Stimulated activated CD4-positive, alpha-beta T cell treated with anti-CD3 and anti-CD28 coated beads, Interleukin-15, amount 100 ng/mL, for 48 hours (primary cell): ENCODE results near the gene PADI3.
"Not testable (repeated sequence)": the region's sequence is repeated elsewhere in the genome, so short reads cannot be mapped to it uniquely, and the experiment has no call there.

ENCODE experiments used
- DNase-seq, 2 donors: peaks; one replicate each; pipeline ENCODE4 v3.0.0-alpha.2; 2020; ENCODE audit warnings: low read depth in 2 of 2

The PADI3 gene

GRCh38 chr1:17301767-17302166, 52.9 kb downstream of the PADI3 start:
- no peak for DNase-seq

- DNase-seq, result no peak
Observed at GRCh38 chr1:17304151-17304825, 55.4 kb downstream of the PADI3 start.

- DNase-seq, result no peak
Observed at GRCh38 chr1:17304826-17305175, 55.9 kb downstream of the PADI3 start.

DNA sequence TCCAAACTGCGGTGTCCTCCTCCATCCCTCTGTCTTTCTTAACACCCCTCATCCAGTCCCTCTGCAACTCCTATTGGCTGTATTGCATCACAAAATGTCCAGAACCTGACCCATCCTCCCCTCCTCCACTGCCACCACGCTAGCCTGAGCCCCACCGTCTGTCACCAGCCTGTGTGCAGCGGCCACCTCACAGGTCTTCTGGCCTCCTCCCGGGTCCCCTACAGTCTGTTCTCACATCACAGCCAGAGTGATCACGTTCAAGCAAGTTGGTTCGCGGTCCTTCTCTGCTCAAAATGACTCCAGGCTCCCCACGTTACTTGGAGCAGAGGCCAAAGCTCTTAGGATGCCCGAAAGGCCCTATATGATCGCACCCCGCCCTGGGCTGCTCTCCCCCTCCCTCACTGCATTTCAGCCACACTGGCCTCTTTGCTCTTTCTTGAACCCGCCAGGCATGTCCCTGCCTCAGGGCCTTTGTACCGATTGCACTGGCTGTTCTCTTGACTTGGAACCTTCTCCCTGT, 56.7 kb downstream of the PADI3 start:
- DNase-seq, result no peak

GRCh38 chr1:17306407-17306806, 57.5 kb downstream of the PADI3 start:
- no peak for DNase-seq

GRCh38 chr1:17306921-17307320, 58.0 kb downstream of the PADI3 start:
- no peak for DNase-seq

DNA sequence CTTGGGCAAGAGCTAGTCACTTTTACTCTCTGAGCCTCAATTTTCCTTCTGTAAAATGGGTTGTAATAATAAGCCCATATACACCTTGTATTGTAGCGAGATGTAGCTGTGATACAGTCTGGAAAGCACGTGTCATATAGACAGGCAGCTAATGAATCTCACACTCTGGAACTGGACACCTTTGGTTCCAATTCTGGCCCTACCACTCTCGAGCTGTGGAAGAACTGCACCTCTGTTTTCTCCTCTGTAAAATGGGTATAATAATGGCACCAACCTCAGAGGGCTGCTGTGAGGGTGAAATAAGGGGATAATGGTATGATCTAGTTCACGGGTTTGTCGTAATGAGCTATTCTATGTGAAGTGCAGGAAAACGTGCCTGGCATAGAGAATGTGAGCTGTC, 58.4 kb downstream of the PADI3 start:
- no peak for DNase-seq

GRCh38 chr1:17307946-17308345, 59.0 kb downstream of the PADI3 start, which contains the start of gene PADI4:
TSS of gene PADI4 (plus strand) at chr1:17308197. CDS start at chr1:17308223, 26 bp downstream.
- DNase-seq, result no peak

- DNase-seq, result no peak
Observed at GRCh38 chr1:17308593-17308992, 59.7 kb downstream of the PADI3 start.

DNA sequence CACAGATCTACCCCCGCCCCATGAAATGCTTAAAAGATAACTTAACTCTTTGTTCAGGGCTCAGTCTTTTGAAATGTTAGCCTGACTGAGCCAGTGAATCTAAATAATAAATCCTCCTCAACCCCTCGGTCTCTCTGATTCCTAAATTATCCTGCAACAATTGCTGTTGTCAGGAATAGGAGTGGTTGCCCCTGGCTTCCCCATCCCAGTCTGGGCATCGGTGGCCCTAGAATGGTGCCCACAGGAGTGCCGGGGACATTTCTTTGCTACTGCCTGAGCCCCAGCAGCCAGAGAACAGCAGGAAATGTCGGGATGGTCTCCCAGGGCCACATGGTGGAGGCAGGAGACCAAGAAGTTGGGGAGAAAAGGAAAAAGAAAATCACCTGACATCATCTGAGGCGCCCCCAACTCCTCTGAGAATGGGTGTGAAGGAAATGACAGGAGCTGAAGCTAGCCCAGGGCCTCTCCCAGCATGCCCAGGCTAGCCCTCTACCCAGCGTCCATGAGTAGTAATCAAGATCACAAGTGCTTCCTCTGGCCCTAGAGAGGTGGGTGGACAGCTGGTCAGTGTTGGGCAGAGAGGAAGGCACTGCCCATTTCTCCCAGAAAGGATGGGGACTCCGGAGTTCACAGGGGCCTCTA, 60.6 kb downstream of the PADI3 start:
- no peak for DNase-seq

DNA sequence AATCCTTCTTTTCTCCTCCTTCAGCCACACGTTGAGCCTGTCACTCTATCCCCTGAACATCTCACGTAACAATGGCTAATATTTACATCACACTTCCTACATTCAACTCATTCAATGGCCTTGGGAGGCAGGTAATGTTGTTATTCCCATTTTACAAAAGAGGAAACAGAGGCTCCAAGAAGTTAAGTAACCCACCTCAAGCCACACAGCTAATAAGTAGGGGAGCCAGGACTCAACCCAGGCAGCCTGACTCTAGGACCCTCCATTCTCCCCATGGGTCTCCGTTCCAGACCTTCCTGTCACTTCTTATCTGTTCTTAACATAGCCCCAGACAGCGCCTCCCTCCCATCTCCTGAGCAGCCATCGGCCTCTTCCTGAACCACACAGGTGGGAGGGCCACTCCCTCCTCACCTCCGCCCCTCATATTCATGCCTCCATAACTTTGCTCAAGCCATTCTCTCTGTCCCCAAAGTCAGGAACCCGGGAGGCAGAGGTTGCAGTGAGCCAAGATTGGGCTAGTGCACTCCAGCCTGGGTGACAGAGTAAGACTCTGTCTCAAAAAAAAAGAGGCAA, 61.3 kb downstream of the PADI3 start:
- no peak for DNase-seq

- DNase-seq, result no peak
Observed at GRCh38 chr1:17313530-17314309, 64.8 kb downstream of the PADI3 start.

- no peak for DNase-seq
Observed at GRCh38 chr1:17314491-17314971, 65.6 kb downstream of the PADI3 start.

GRCh38 chr1:17315542-17316130, 66.7 kb downstream of the PADI3 start:
- DNase-seq, result no peak

GRCh38 chr1:17316704-17317103, 67.8 kb downstream of the PADI3 start:
- DNase-seq, result no peak

- no peak for DNase-seq
Observed at GRCh38 chr1:17318262-17318661, 69.4 kb downstream of the PADI3 start.

DNA sequence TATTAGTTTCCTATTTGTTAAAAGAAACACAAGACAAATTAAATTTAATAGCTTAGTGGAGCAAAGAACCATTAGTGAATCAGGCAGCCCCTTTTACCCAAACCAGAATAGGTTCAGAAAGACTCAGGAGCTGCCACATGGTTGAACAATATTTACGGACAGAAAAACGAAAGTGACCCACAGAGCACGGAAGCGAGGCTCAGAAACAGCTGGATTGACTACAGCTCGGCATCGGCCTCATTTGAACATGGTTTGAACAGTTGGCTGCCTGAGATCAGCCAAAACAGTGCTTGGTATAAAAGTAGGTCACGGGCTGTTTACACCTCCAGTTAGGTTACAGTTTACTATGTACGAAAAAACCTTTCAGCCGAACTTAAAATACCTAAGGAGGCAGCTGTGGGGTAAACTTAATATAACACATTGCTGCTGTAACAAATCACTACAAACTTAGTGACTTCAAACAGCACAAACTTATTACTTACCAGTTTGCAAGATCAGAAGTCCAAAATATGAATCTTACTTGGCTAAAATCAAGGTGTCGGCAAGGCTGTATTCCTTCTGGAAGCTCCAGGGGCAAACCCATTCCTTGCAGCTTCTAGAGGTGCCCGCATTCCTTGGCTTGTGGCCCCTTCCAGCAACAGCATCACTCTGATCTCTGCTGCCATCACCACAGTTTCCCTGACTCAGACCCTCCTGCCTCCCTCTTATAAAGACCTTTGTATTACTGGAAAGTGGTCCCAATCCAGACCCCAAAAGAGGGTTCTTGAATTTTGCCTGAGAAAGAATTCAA, 70.9 kb downstream of the PADI3 start:
- DNase-seq, result no peak

GRCh38 chr1:17321857-17322390, 73.0 kb downstream of the PADI3 start:
- not testable (repeated sequence) for DNase-seq

DNA sequence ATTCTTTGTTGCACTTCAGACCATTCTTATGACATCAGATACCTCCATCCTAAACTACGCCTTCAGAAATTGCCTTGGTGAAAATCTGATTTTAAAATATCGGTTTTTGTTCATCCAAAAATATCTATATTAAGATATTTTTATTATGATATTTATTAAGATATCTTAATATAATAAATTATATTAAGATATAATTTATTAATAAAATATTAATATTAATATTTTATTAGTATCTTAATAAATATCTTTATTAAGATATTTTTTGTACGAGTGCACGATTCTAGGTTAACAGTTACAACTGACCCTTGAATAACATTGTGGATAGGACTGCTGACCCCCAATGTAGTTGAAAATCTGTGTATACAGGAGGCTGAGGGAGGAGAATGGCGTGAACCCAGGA, 80.0 kb downstream of the PADI3 start:
- no peak for DNase-seq

DNA sequence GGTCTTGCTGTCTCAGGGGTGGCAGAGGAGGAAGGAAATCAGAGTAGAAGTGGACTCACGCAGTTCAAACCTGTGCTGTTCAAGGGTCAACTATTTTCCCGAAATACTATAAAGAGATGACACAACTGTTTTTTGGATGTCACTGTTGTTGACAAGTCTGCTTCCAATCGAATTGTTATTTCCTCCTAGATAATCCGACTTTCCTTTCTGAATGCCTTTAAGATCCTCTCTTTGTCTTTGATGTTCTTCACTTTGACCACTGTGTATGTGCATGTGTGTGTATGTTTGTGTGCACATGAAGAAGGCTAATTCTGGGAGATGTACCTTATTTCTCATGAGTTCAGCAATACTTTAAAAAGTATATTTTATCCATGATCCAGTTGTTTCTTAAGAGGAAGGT, 80.7 kb downstream of the PADI3 start:
- no peak for DNase-seq

GRCh38 chr1:17330856-17331255, 82.0 kb downstream of the PADI3 start:
- DNase-seq, result no peak
